Duodenal mucosa (tissue), 2 donors: ENCODE measurements around the gene UQCC5.

Source experiments
- H3K27ac ChIP-seq: one replicate; pipeline ENCODE4 v1.7.0; 2013; ENCODE audit warnings: low read depth, low read length
- H3K27me3 ChIP-seq, 2 donors: one replicate each; pipeline ENCODE4 v1.7.0; 2013; ENCODE audit warnings: low read length in 2 of 2, control low read depth in 1 of 2; ENCODE audit not compliant: insufficient read depth in 2 of 2, control insufficient read depth in 1 of 2
- H3K36me3 ChIP-seq, 2 donors: one replicate each; pipeline ENCODE4 v1.7.0; 2013; ENCODE audit warnings: low read length in 2 of 2, control low read depth in 1 of 2; ENCODE audit not compliant: insufficient read depth in 2 of 2, control insufficient read depth in 1 of 2
- H3K4me1 ChIP-seq, 2 donors: one replicate each; pipeline ENCODE4 v1.7.0; 2013; ENCODE audit warnings: low read length in 2 of 2, control low read depth in 1 of 2; ENCODE audit not compliant: insufficient read depth in 2 of 2, control insufficient read depth in 1 of 2
- H3K4me3 ChIP-seq, 2 donors: one replicate each; pipeline ENCODE4 v1.7.0; 2013; ENCODE audit warnings: low read length in 2 of 2, low read depth in 1 of 2
- H3K9ac ChIP-seq, 2 donors: one replicate each; pipeline ENCODE4 v1.7.0; 2013; ENCODE audit warnings: low read length in 2 of 2, low read depth in 1 of 2
- H3K9me3 ChIP-seq, 2 donors: one replicate each; pipeline ENCODE4 v1.7.0; 2013; ENCODE audit warnings: low read length in 2 of 2, control low read depth in 1 of 2; ENCODE audit not compliant: control insufficient read depth in 1 of 2

Gene UQCC5

DNA sequence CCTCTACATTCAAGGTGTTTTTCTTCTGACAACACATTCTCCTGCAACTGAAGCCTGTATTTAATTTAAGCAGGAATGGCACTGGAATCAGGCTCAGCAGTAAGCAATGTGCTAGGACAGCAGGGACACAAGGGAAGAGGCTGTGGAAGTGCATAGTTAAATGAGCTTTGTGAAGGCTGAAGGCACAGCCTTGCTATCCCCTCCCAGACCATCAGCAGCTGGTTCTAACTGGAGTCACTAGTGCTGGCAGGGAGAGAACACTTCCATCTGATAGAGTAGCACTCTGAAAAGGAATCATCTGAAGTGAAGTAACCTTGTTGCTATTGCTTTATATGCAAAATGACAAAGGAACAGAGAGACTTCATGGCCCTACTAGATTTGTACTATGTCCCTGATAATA is 14.7 kb downstream of the UQCC5 start:
- Histone ChIP-seq H3K4me3 (no peak overlapping the region), H3K9ac (no peak overlapping the region), H3K27me3 (no peaks in the 10 kb centered on the region), H3K27ac (no peak overlapping the region), H3K36me3 (peaks cover 43 to 67% of the 10 kb centered on the region in 2 donors), H3K9me3 (no peaks in the 10 kb centered on the region), H3K4me1 (no peaks in the 10 kb centered on the region)

DNA sequence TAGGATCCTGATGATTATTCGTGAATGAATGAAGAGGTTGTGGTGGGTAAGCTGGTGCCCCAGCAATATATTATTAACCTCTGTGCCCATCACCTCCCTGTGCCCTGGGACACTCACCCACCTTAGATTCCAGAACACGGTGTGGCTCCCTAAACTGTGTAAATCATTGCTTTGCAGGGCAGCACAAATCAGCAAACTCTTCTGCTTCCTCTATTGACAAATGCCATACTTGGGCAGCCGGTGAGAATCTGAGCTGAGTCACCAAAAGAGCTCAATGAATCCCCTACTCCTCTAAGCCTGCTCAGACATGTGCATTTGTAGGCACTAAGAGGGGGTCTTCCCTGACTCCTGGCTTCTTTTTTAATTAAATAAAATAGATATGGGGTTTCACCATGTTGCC is 15.7 kb downstream of the UQCC5 start:
- Histone ChIP-seq H3K9me3 (no peaks in the 10 kb centered on the region), H3K27me3 (no peaks in the 10 kb centered on the region), H3K4me1 (no peaks in the 10 kb centered on the region), H3K4me3 (no peak overlapping the region), H3K36me3 (peaks cover 37 to 67% of the 10 kb centered on the region in 2 donors), H3K9ac (no peak overlapping the region), H3K27ac (no peak overlapping the region)

DNA sequence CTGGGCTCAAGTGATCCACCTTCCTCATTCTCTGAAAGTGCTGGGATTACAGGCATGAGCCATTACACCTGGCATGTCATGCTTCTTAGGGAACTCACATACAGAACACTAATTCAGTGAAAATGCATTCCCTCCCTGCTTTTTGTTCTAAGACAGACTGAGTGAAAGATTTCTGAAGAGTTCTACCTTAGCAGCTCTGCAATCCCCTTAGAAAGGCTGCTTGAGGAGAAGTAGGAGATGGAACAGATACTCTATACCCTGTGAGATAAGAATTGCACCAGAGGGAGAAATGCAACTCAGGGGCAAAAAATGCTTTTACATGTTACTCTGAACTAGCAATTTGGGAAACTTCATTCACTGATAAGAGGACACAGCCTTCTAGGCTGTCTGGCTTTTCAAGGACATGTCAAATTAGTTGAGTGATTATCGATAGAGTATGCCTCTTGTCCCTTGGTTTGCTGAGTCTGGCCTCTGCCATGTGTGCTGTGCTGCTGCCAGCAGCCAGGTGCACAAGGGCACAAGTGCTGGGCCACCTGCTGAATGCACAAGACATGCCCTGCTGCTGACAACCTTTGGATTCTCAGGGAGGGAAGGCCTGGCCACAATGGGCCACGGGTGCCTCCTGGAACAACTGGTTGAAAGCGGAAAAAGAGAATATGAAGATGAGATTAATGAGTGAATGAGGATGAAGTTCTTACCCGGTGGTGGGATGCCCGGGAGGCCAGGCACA is 17.8 kb downstream of the UQCC5 start:
- no peak overlapping the region for H3K27ac ChIP-seq

DNA sequence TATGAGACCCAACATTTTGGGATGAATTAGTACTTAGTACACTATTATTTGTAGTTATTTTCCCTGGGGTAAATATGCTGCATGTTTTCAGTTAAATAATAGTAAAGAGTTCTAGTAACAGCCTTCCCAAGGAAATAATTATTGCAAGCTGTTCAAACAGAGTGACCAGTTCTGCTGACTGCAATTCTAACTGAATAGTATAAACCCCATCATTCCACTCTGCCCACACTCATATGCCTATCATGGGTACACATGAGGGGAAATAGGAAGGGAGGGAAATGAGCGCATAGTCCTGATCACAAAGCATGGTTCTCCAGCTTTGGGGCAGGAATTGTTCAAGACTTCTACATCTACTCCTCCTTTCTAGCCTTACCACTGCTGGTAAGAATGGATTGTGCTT is 18.7 kb downstream of the UQCC5 start:
- Histone ChIP-seq H3K9me3 (no peaks in the 10 kb centered on the region), H3K36me3 (peaks cover 56 to 83% of the 10 kb centered on the region in 2 donors), H3K9ac (no peak overlapping the region), H3K4me1 (no peaks in the 10 kb centered on the region), H3K4me3 (no peak overlapping the region), H3K27ac (no peak overlapping the region), H3K27me3 (no peaks in the 10 kb centered on the region)

More for the DNA sequence above, 17.8 kb downstream of the UQCC5 start:
- no peak overlapping the region for H3K9ac ChIP-seq
- H3K9me3 ChIP-seq, result no peaks in the 10 kb centered on the region
- H3K4me1 ChIP-seq, result no peaks in the 10 kb centered on the region
- H3K36me3 ChIP-seq, result peaks cover 49 to 76% of the 10 kb centered on the region in 2 donors
- H3K27me3 ChIP-seq, result no peaks in the 10 kb centered on the region
- H3K4me3 ChIP-seq, result no peak overlapping the region

DNA sequence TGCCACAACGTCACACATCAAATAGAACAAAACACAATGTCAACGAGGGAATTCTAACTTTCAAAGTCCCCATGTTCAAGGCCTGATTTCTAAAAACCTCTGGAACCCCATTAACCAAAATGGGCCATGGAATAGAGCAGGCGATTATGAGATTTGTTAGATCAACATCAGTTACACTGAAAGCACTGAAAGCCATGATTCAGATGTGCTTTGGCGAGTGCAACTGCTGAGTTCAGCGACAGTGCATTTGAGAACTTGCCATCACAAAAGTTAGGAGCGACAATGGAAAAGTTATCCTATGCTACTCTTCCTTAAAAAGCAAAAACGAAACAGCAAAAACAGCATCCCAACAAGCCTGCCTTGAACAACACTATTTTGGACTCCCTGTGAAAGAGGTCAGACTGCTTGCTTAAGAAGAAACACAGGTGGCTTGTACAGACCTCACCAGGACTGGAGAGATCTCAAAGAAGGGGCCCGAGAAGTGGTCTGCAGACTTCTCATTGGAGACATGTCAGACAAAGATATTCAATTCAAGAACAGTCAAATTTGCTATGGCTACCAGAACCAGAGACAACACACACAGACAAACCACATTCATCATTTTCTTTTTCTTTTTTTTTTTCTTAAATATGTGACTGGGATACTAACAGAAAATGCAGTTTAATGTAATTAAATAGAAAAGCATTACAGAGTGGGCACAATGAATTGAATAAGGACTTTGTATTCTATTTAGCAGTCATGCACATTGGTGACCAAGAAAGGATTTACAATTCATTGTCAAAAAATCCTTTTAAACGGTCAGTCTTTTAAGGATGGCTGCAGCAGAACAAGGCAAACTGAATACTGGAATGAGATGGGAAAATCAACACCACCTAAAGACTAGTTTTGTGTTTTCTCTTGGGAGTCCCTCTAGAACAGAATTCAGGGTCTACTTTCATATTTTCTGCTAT is 20.9 kb downstream of the UQCC5 start:
- Histone ChIP-seq H3K27ac (no peak overlapping the region), H3K9ac (no peak overlapping the region), H3K4me1 (no peaks in the 10 kb centered on the region), H3K36me3 (peaks cover 52 to 76% of the 10 kb centered on the region in 2 donors), H3K27me3 (no peaks in the 10 kb centered on the region), H3K4me3 (no peak overlapping the region), H3K9me3 (no peaks in the 10 kb centered on the region)

DNA sequence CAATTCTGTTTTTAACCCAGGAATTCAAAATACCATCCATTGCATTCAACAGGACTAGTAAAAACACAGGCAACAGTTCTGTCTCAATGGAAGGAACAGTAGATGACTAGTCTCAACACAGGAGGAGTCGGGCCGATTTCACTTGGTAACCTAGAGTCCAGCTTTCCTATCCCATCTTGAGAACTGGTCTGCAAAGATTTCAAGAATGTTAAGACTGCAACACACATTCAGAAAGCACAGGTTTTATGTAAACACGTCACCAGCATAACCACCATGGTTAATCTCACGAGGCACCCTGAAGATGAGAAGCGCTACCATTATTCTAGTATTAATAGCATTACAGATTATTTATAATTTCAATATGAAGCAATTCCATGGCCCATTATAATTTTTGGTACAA is 22.0 kb downstream of the UQCC5 start:
- no peaks in the 10 kb centered on the region for H3K4me1 ChIP-seq
- H3K27me3 ChIP-seq, result no peaks in the 10 kb centered on the region
- H3K27ac ChIP-seq, result no peak overlapping the region
- no peak overlapping the region for H3K4me3 ChIP-seq
- H3K9me3 ChIP-seq, result no peaks in the 10 kb centered on the region
- peaks cover 49 to 76% of the 10 kb centered on the region in 2 donors for H3K36me3 ChIP-seq
- no peak overlapping the region for H3K9ac ChIP-seq

DNA sequence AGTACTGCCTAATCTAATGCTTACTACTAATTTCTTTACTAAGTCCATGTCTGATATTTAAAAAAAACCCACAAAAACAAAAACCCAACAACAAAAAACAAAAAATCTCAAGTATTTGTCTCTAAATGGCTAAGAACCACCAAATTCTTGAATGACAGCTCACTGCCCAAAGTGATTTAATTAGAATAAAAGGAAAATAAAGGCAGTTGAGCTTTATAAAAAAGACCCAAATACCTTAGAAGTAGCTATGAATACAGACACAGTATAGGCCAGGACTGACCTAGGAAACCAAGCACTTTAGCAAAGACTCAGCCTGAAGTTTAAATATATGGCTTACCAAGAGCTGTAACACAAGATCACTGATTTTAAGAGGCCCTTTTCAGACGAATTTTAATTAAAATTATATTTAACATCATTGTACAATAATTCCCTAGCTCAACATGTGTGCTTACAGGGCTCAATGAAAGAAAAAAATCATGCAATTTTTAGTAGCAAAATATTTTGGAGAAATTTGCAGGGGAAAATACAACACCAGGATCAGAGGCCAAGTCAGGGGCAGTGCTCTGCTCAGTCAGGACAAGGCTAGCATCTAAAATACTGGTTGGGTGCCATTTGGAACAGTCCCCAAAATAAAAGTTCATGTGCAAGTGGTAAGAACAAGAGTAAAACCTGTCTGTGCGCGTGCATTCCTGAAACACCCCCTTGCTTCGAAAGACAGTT is 24.8 kb downstream of the UQCC5 start:
- H3K27me3 ChIP-seq, result no peaks in the 10 kb centered on the region
- no peaks in the 10 kb centered on the region for H3K4me1 ChIP-seq
- no peak overlapping the region for H3K27ac ChIP-seq
- no peaks in the 10 kb centered on the region for H3K9me3 ChIP-seq
- no peak overlapping the region for H3K4me3 ChIP-seq
- no peak overlapping the region for H3K9ac ChIP-seq
- peaks cover 48 to 64% of the 10 kb centered on the region in 2 donors for H3K36me3 ChIP-seq

DNA sequence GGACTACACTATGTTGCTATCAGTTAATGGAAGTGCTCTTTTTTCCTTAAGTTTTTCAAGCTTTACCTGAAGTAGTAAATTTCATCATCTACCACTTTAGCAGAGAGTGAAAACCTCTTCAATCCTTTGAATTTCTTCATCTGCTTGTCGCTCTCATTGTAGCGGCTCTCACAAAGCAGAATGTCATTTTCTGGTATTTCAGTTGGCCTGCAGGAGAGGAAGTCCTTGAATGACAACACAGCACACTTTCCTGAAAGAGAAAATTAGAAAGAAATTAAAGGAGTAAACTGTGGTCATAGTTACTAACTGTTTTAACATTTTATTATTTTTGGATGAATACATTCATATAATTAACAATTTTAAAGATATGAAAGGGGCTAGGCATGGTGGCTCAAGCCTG is 27.6 kb downstream of the UQCC5 start:
- H3K36me3 ChIP-seq, result peaks cover 31 to 52% of the 10 kb centered on the region in 2 donors
- no peaks in the 10 kb centered on the region for H3K4me1 ChIP-seq
- H3K27me3 ChIP-seq, result no peaks in the 10 kb centered on the region
- no peak overlapping the region for H3K27ac ChIP-seq
- no peak overlapping the region for H3K9ac ChIP-seq
- no peak overlapping the region for H3K4me3 ChIP-seq
- no peaks in the 10 kb centered on the region for H3K9me3 ChIP-seq

DNA sequence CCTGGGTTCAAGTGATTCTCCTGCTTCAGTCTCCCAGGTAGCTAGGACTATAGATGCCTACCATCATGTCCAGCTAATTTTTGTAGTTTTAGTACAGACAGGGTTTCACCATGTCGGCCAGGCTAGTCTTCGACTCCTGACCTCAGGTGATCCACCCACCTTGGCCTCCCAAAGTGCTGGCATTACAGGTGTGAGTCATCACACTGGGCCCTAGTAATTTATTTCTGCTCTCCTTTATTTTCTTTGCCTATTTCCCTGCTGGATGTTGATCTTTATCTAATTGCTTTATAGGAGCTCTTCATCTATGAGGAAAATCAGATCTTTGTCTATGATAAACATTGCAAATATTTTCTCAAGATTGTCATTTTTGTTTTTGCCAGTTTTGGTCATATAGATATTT is 31.7 kb downstream of the UQCC5 start:
- Histone ChIP-seq H3K27ac (no peak overlapping the region), H3K27me3 (no peaks in the 10 kb centered on the region), H3K4me1 (no peaks in the 10 kb centered on the region), H3K4me3 (no peak overlapping the region), H3K36me3 (peaks cover 12 to 30% of the 10 kb centered on the region in 2 donors), H3K9ac (no peak overlapping the region), H3K9me3 (no peaks in the 10 kb centered on the region)

DNA sequence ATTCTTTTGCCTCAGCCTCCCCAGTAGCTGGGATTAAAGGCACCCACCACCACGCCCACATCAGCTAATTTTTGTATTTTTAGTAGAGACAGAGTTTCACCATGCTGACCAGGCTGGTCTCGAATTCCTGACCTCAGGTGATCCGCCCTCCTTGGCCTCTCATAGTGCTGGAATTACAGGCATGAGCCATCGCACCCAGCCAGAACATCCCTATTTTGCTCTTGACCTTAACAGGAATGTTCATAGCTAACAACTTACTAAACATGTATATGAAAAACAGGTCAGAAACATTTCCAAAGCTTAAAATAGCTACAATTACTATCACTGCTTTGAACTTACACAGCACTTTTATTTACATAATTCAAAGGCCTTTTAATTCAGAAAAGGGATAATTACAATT is 33.7 kb downstream of the UQCC5 start:
- Histone ChIP-seq H3K9ac (no peak overlapping the region), H3K27me3 (no peaks in the 10 kb centered on the region), H3K36me3 (peaks cover 18 to 35% of the 10 kb centered on the region in 2 donors), H3K4me1 (no peaks in the 10 kb centered on the region), H3K9me3 (no peaks in the 10 kb centered on the region), H3K27ac (no peak overlapping the region), H3K4me3 (no peak overlapping the region)
